ENCODE data around the gene EVI5L.

Gene EVI5L

DNA sequence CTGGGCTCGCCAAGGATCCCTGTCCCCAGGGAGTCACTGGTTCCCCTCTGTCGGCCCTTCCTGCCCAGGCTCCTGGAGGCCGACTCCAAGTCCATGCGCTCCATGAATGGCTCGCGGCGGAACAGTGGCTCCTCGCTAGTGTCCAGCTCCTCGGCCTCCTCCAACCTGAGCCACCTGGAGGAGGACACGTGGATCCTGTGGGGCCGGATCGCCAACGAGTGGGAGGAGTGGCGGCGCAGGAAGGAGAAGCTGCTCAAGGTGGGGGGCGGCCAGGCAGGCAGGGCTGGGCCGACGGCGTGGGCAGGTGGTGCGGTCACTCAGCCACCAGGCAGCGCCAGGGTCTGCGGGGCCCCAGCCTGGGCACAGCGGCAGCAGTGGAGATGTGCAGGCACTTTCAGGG lies 17.6 kb downstream of the EVI5L start:
- Histone ChIP-seq H3K36me3 (ENCODE audit: insufficient read depth, low read length) (no peaks in the 10 kb centered on the region), H3K4me3 (ENCODE audit: low read length) (no peak overlapping the region), H3K4me1 (ENCODE audit: control insufficient read depth, insufficient read depth, low read length) (no peaks in the 10 kb centered on the region), H3K27me3 (ENCODE audit: control insufficient read depth, insufficient read depth, low read length) (no peaks in the 10 kb centered on the region), H3K9me3 (replicated peaks; ENCODE audit: low read length) (no peaks in the 10 kb centered on the region), H3K9ac (ENCODE audit: low read depth, low read length) (no peak overlapping the region), H3K4me2 (ENCODE audit: low read length) (no peak overlapping the region)

DNA sequence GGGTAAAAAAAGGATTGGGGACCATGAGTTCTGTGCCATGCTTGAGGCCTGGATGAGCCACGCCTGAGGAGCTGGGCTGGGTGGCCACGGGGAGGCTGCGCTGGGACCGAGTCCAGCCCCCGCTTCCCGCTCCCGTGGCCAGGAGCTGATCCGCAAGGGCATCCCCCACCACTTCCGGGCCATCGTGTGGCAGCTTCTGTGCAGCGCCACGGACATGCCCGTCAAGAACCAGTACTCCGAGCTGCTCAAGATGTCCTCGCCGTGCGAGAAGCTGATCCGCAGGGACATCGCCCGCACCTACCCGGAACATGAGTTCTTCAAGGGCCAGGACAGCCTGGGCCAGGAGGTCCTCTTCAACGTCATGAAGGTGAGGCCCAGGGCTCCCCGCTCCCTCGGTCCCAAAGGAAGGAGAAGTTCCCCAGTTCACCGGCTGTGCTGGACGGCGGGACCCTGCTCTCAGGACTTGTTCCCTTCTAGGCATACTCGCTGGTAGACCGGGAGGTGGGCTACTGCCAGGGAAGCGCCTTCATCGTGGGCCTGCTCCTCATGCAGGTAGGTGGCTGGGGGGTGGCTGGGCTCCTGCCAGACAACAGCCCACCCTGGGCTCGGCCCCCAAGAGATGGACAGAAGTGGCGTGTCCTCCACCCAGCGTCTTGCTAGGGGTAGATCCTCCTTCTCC lies 18.9 kb downstream of the EVI5L start:
- no peak overlapping the region for H3K4me3 ChIP-seq (ENCODE audit: low read length)
- H3K36me3 ChIP-seq (ENCODE audit: insufficient read depth, low read length): no peaks in the 10 kb centered on the region
- H3K27me3 ChIP-seq (ENCODE audit: control insufficient read depth, insufficient read depth, low read length): no peaks in the 10 kb centered on the region
- H3K4me1 ChIP-seq (ENCODE audit: control insufficient read depth, insufficient read depth, low read length): no peaks in the 10 kb centered on the region
- no peaks in the 10 kb centered on the region for H3K9me3 ChIP-seq (replicated peaks; ENCODE audit: low read length)
- H3K9ac ChIP-seq (ENCODE audit: low read depth, low read length): no peak overlapping the region
- H3K4me2 ChIP-seq (ENCODE audit: low read length): no peak overlapping the region

GRCh38 chr19:7849631-7849999 lies 19.6 kb downstream of the EVI5L start:
- Histone ChIP-seq H3K36me3 (ENCODE audit: insufficient read depth, low read length) (no peaks in the 10 kb centered on the region), H3K9ac (ENCODE audit: low read depth, low read length) (no peak overlapping the region), H3K27me3 (ENCODE audit: control insufficient read depth, insufficient read depth, low read length) (no peaks in the 10 kb centered on the region), H3K4me1 (ENCODE audit: control insufficient read depth, insufficient read depth, low read length) (no peaks in the 10 kb centered on the region), H3K9me3 (replicated peaks; ENCODE audit: low read length) (no peaks in the 10 kb centered on the region), H3K4me3 (ENCODE audit: low read length) (no peak overlapping the region), H3K4me2 (ENCODE audit: low read length) (no peak overlapping the region)

DNA sequence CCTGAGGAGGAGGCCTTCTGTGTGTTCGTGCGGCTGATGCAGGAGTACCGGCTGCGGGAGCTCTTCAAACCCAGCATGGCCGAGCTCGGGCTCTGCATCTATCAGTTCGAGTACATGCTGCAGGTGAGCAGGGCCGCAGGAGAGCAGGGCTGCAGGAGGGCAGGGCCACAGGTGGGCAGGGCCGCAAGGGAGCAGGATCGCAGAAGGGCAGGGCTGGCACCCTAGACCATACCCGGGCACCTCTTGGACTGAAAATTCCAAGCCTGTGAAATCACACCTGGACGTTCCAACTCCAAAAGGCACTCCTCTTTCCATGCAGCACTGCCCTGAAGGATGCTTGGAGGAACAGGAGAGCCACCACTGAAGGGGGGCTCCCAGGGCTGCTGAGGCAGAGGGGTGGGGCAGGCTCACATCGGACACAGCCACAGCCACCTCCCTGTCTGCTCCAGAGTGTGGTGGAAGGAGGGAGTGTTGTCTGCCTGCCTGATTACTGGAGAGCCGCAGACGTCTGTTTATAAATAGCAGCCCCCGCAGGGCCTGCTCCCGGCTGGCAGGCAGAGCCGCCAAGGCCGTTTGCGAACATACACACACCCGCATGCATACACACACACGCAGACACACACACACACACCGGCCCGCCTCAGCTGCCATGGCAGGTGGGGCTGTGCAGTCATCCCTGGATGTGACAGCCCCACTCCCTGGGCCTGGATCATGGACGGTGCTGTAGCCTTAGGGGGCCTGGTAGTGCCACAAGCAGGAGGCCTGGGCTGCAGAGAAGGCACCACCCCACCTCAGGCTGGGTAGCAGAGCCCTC lies 20.2 kb downstream of the EVI5L start:
- Histone ChIP-seq H3K27me3 (ENCODE audit: control insufficient read depth, insufficient read depth, low read length) (no peaks in the 10 kb centered on the region), H3K9ac (ENCODE audit: low read depth, low read length) (no peak overlapping the region), H3K4me1 (ENCODE audit: control insufficient read depth, insufficient read depth, low read length) (no peaks in the 10 kb centered on the region), H3K9me3 (replicated peaks; ENCODE audit: low read length) (no peaks in the 10 kb centered on the region), H3K4me3 (ENCODE audit: low read length) (no peak overlapping the region), H3K36me3 (ENCODE audit: insufficient read depth, low read length) (no peaks in the 10 kb centered on the region), H3K4me2 (ENCODE audit: low read length) (no peak overlapping the region)

GRCh38 chr19:7850945-7851622 lies 21.1 kb downstream of the EVI5L start:
- H3K36me3 ChIP-seq (ENCODE audit: insufficient read depth, low read length): no peaks in the 10 kb centered on the region
- H3K27me3 ChIP-seq (ENCODE audit: control insufficient read depth, insufficient read depth, low read length): no peaks in the 10 kb centered on the region
- H3K4me2 ChIP-seq (ENCODE audit: low read length): no peak overlapping the region
- H3K4me1 ChIP-seq (ENCODE audit: control insufficient read depth, insufficient read depth, low read length): no peaks in the 10 kb centered on the region
- no peak overlapping the region for H3K4me3 ChIP-seq (ENCODE audit: low read length)
- H3K9me3 ChIP-seq (replicated peaks; ENCODE audit: low read length): no peaks in the 10 kb centered on the region
- no peak overlapping the region for H3K9ac ChIP-seq (ENCODE audit: low read depth, low read length)

GRCh38 chr19:7851623-7852500 lies 21.8 kb downstream of the EVI5L start:
- Histone ChIP-seq H3K4me2 (ENCODE audit: low read length) (no peak overlapping the region), H3K4me1 (ENCODE audit: control insufficient read depth, insufficient read depth, low read length) (no peaks in the 10 kb centered on the region), H3K27me3 (ENCODE audit: control insufficient read depth, insufficient read depth, low read length) (no peaks in the 10 kb centered on the region), H3K9me3 (replicated peaks; ENCODE audit: low read length) (no peaks in the 10 kb centered on the region), H3K9ac (ENCODE audit: low read depth, low read length) (no peak overlapping the region), H3K4me3 (ENCODE audit: low read length) (no peak overlapping the region), H3K36me3 (ENCODE audit: insufficient read depth, low read length) (no peaks in the 10 kb centered on the region)

DNA sequence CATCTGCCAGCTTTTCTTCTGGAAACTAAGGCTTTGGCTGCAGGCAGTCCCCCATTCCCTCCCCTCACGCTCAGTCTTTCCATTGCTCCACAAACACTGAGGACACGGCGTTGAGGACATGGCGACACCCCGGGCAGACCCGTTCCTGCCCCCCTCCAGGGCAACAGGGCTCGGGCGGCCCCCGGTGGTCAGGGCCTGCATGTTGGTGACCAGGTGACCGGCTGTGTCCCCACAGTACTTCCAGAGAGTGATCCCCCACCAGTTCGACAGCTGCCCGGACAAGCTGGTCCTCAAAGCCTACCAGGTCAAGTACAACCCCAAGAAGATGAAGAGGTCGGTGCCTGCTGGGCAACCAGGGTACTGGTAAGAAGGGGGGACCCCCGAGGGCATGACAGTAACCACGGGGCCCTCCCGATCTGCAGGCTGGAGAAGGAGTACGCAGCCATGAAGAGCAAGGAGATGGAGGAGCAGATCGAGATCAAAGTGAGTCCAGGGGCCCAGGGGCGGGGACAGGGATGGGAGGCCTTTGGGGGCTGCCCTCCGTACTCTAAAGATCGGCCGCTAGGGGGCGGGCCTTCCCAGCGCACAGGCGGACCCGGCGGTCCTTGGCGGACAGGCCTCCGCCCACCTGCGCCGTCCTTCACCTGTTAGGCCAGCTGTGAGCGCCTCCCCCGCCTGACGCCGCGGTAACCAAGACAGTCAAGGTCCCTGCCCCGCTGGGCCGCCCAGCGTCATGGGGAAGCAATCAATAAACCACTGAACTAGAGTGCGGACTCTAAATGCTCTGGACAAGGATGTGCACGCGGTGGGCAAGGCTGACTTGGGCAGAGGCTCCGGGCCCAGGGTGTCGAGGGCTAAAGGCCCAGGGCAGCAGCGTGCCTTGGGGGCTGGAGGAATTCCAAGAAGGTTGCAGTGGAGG lies 23.1 kb downstream of the EVI5L start:
- no peak overlapping the region for H3K4me2 ChIP-seq (ENCODE audit: low read length)
- H3K9ac ChIP-seq (ENCODE audit: low read depth, low read length): no peak overlapping the region
- H3K4me3 ChIP-seq (ENCODE audit: low read length): no peak overlapping the region
- H3K9me3 ChIP-seq (replicated peaks; ENCODE audit: low read length): no peaks in the 10 kb centered on the region
- no peaks in the 10 kb centered on the region for H3K36me3 ChIP-seq (ENCODE audit: insufficient read depth, low read length)
- H3K27me3 ChIP-seq (ENCODE audit: control insufficient read depth, insufficient read depth, low read length): no peaks in the 10 kb centered on the region
- H3K4me1 ChIP-seq (ENCODE audit: control insufficient read depth, insufficient read depth, low read length): no peaks in the 10 kb centered on the region

DNA sequence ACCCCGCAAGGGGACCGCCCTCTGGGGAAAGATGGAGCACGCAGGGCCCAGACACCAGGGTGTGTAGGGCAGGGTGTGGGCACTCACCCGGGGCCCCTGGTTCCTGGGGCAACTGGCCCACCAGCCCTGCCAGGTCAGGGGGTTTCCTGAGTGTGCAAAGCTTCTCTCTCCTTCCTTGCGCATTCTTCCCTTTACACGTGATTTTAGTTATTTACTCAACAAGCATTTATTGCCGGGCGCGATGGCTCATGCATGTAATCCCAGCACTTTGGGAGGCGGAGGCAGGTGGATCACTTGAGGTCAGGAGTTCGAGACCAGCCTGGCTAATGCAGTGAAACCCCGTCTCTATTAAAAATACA lies 23.7 kb downstream of the EVI5L start:
- Histone ChIP-seq H3K27me3 (ENCODE audit: control insufficient read depth, insufficient read depth, low read length) (no peaks in the 10 kb centered on the region), H3K36me3 (ENCODE audit: insufficient read depth, low read length) (no peaks in the 10 kb centered on the region), H3K4me1 (ENCODE audit: control insufficient read depth, insufficient read depth, low read length) (no peaks in the 10 kb centered on the region), H3K4me2 (ENCODE audit: low read length) (no peak overlapping the region), H3K9ac (ENCODE audit: low read depth, low read length) (no peak overlapping the region), H3K9me3 (replicated peaks; ENCODE audit: low read length) (no peaks in the 10 kb centered on the region), H3K4me3 (ENCODE audit: low read length) (no peak overlapping the region)

- H3K4me1 ChIP-seq (ENCODE audit: control insufficient read depth, insufficient read depth, low read length): no peaks in the 10 kb centered on the region
- H3K4me2 ChIP-seq (ENCODE audit: low read length): no peak overlapping the region
- H3K4me3 ChIP-seq (ENCODE audit: low read length): no peak overlapping the region
- H3K9ac ChIP-seq (ENCODE audit: low read depth, low read length): no peak overlapping the region
- no peaks in the 10 kb centered on the region for H3K9me3 ChIP-seq (replicated peaks; ENCODE audit: low read length)
- no peaks in the 10 kb centered on the region for H3K36me3 ChIP-seq (ENCODE audit: insufficient read depth, low read length)
- H3K27me3 ChIP-seq (ENCODE audit: control insufficient read depth, insufficient read depth, low read length): no peaks in the 10 kb centered on the region
Observed at GRCh38 chr19:7855426-7856108, 25.5 kb downstream of the EVI5L start.

DNA sequence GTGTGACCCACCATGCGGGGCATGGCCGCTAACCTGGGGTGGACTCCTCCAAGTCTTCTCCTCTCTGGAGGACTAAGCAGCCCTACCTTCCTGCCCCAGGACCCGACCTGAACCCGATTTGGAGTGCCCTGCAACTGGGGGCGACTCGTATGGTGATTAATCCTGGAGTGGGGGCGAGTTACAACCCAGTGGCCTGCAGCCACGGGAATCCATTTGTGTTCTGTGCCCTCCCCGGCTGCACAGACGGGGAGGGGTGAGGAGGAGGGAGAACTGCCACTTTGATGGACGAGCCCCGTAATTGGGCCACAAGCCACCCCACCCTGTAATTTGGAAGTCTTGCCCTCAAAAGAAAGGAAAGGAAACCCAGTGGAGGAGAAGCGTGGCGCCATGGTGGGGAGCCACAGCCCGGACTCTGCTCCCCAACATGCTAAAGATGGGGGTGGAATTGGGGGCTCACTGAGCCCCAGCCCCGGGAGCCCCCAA lies 26.1 kb downstream of the EVI5L start:
- H3K9me3 ChIP-seq (replicated peaks; ENCODE audit: low read length): no peaks in the 10 kb centered on the region
- H3K4me3 ChIP-seq (ENCODE audit: low read length): no peak overlapping the region
- no peaks in the 10 kb centered on the region for H3K4me1 ChIP-seq (ENCODE audit: control insufficient read depth, insufficient read depth, low read length)
- no peak overlapping the region for H3K4me2 ChIP-seq (ENCODE audit: low read length)
- H3K9ac ChIP-seq (ENCODE audit: low read depth, low read length): no peak overlapping the region
- no peaks in the 10 kb centered on the region for H3K36me3 ChIP-seq (ENCODE audit: insufficient read depth, low read length)
- H3K27me3 ChIP-seq (ENCODE audit: control insufficient read depth, insufficient read depth, low read length): no peaks in the 10 kb centered on the region
